ENCODE measurements around the gene KLHL26. TPM values are rescaled to one million over a fixed set of nuclear protein-coding genes. Genes with fewer than 3 reads are reported as not detected.

KLHL26 gene
- total and polyA plus RNA-seq, 8 donors = 4.3 to 10.4 (median 6.2) TPM

DNA sequence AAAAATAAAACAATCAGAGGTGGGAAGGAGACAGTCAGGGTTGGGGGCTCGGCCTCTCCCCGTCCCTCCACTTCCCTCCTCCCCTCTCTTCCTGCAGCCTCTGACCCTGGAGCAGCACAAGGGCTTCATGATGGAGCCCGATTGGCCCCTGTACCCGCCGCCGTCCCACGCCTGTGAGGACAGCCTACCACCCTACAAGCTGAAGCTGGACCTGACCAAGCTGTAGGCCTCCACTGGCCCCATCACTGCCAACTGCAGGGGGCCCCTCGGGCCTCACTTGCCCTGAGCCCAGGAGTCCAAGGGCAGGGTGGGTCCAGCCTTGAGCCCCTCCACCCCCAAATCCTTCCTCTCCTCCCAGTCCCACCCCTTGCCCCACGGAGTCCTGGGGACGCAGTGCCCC lies 16.5 kb upstream of the KLHL26 start:
- no peak overlapping the region for H3K4me3 ChIP-seq
- DNase-seq (no peak), ATAC-seq (no peak)
- no peaks in the 10 kb centered on the region for H3K9me3 ChIP-seq
- intact Hi-C loops (cut with DNase I) = no loop called here
- H3K27me3 ChIP-seq = peaks cover 0 to 19% of the 10 kb centered on the region in 2 donors
- no peaks in the 10 kb centered on the region for H3K4me1 ChIP-seq
- TF ChIP-seq CTCF (IDR thresholded peaks at IDR 0.05) = no peak
- no peaks in the 10 kb centered on the region for H3K36me3 ChIP-seq
- no peak overlapping the region for H3K27ac ChIP-seq

GRCh38 chr19:18620902-18621301 lies 15.9 kb upstream of the KLHL26 start:
- intact Hi-C loops (cut with DNase I) = no loop called here
- no peak for TF ChIP-seq CTCF (IDR thresholded peaks at IDR 0.05)
- Histone ChIP-seq H3K9me3 (no peaks in the 10 kb centered on the region), H3K4me1 (no peaks in the 10 kb centered on the region), H3K27ac (no peak overlapping the region), H3K36me3 (no peaks in the 10 kb centered on the region), H3K27me3 (peaks cover 0 to 13% of the 10 kb centered on the region in 2 donors), H3K4me3 (no peak overlapping the region)
- ATAC-seq (no peak), DNase-seq (no peak)

GRCh38 chr19:18626906-18627305 lies 9.9 kb upstream of the KLHL26 start:
- no peak for TF ChIP-seq CTCF (IDR thresholded peaks at IDR 0.05)
- no peak for ATAC-seq
- Histone ChIP-seq H3K27ac (no peak overlapping the region), H3K36me3 (no peaks in the 10 kb centered on the region), H3K4me1 (no peaks in the 10 kb centered on the region), H3K27me3 (peaks cover 0 to 6% of the 10 kb centered on the region in 2 donors), H3K9me3 (no peaks in the 10 kb centered on the region), H3K4me3 (no peak overlapping the region)
- intact Hi-C loops (cut with DNase I) = no loop called here
- no peak for DNase-seq

DNA sequence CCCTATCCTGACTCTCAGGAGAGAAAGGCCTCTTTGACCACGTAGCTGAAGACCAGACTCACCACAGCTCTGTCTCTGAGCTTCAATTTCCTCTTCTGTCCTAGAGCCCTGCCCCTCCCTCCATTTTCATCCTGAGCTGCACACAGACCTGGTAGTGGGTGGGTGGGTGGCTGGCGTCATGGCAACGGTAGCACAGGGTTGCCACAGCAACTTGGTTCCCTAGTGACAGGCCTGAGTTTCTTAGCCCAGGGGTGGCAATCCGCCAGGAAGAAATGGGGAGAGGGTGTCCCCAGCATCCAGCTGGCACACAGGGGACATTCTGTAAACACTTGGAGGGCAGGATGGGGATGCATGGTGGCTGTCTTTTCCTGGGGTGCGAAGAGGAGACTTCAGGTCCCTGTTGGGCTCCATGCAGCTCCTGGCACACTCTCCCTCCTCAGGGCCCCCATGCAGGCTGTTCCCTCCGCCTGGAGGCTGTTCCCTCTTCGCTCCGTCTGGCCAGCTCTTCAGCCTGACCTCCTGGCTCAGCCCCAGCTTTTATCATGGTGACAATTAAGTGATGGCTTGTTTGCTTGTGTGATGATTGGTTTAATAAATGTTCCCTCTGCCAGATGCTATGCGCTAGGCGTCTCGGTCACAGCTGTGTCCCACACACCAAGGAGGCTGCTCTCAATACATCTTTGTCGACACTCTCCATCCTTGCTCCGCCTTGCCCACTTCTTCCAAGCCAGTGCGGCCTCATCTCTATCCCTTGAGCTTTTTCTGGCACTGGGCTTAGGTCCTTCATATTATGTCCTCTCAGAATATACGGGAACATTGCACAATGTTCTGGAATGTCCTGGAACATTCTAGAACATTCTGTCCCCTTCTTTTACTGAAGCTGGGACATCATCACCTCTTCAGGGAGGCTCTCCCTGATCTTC lies 7.4 kb upstream of the KLHL26 start:
- intact Hi-C loops (cut with DNase I) = no loop called here
- H3K4me1 ChIP-seq = no peaks in the 10 kb centered on the region
- TF ChIP-seq CTCF (IDR thresholded peaks at IDR 0.05) = no peak
- ATAC-seq (no peak), DNase-seq (no peak)
- no peaks in the 10 kb centered on the region for H3K9me3 ChIP-seq
- peaks cover 0 to 6% of the 10 kb centered on the region in 2 donors for H3K27me3 ChIP-seq
- H3K27ac ChIP-seq = no peak overlapping the region
- H3K36me3 ChIP-seq = no peaks in the 10 kb centered on the region
- H3K4me3 ChIP-seq = no peak overlapping the region

GRCh38 chr19:18633321-18633720 lies 3.5 kb upstream of the KLHL26 start:
- DNase-seq (no peak), ATAC-seq (no peak)
- no peak for TF ChIP-seq CTCF (IDR thresholded peaks at IDR 0.05)
- intact Hi-C loops (cut with DNase I) = no loop called here
- peaks cover 2 to 14% of the 10 kb centered on the region in 2 donors for H3K4me1 ChIP-seq
- peaks cover 0 to 6% of the 10 kb centered on the region in 2 donors for H3K27me3 ChIP-seq
- H3K27ac ChIP-seq = no peak overlapping the region
- H3K9me3 ChIP-seq = no peaks in the 10 kb centered on the region
- no peak overlapping the region for H3K4me3 ChIP-seq
- H3K36me3 ChIP-seq = no peaks in the 10 kb centered on the region

Data from left lung (tissue), 10 donors.